Activated T-cell treated with anti-CD3 and anti-CD28 coated beads, Interleukin-2, amount 50 U/mL, for 4 hours (primary cell): Measurements from ENCODE around the gene EPHB1. TPM values are rescaled to one million over a fixed set of nuclear protein-coding genes. Genes with fewer than 3 reads are reported as not detected.
"Not testable (repeated sequence)": the region's sequence is repeated elsewhere in the genome, so short reads cannot be mapped to it uniquely, and the experiment has no call there.

Source experiments
- ATAC-seq, 2 donors: fragments of 200-7000 bp; cut with Tn5 transposase; one replicate each; pipeline ENCODE4 v1.10.0; 2021
- DNase-seq: peaks from one replicate; pipeline ENCODE4 v3.0.0-alpha.2; 2020
- H3K27me3 Mint-ChIP-seq: one replicate; pipeline ENCODE4 v1.8.0; 2021; ENCODE audit warnings: low read depth, mixed read lengths
- H3K36me3 Mint-ChIP-seq: one replicate; pipeline ENCODE4 v1.8.0; 2022; ENCODE audit warnings: mixed read lengths; ENCODE audit not compliant: insufficient read depth
- H3K4me1 Mint-ChIP-seq: one replicate; pipeline ENCODE4 v1.8.0; 2021; ENCODE audit warnings: low read depth, mixed read lengths
- H3K4me3 Mint-ChIP-seq: one replicate; pipeline ENCODE4 v1.8.0; 2021; ENCODE audit warnings: mild to moderate bottlenecking, moderate library complexity, mixed read lengths
- H3K9me3 Mint-ChIP-seq: one replicate; pipeline ENCODE4 v1.8.0; 2021; ENCODE audit warnings: mixed read lengths
- total RNA-seq, 3 donors: library from RNA; stranded (reverse); gene quantifications; one replicate each; pipeline ENCODE4 v1.2.1, GENCODE V29; 2021

The EPHB1 gene
- total RNA-seq, 3 donors from 2014 or later = 0.50 to 0.71 (median 0.68) TPM

DNA sequence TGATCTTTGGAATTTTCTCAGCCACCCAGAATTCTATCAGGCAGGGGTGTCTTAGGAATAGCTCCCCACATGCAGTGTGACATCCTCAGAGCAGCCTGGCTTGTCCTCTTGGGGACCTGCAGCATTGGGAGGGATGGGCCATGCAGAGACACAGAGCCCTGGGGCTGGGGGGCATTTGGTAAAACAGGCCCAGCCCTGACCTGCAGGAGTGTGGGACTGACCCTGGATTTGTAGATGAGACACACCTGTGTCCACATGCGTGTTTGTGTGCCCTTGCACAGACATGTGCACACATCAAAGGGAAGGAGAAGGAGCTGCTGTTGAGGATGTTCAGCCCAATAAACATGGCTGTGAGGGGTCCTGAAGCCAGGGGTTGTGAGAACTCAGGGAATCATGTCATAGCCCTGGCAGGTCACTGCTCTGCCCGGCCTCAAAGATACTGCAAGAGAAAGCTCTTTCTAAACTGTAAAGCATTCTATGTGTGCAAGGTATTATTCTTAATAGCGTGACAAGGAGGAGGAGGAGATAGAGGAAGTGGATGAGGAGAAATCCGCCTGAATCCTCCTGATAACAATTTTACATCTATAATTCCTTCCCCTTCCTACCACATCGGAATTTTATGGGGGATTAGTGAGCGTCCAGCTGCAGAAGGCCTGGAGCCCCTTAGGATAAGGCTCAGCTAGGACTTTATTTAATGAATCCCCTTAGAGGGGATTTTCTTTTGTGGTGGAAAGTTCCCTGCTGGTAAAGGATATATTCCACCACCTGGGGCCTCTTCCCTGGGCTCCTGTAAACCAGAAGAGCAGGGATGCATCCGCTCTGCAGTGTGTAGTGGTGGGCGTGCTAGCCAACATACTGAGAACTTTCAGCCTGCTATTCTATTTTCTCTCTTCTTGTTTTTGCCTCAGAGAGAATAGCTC, 245.5 kb downstream of the EPHB1 start:
- Mint-ChIP-seq H3K36me3 (no peaks in the 10 kb centered on the region), H3K4me1 (no peaks in the 10 kb centered on the region), H3K27me3 (no peaks in the 10 kb centered on the region), H3K9me3 (no peaks in the 10 kb centered on the region), H3K4me3 (no peak overlapping the region)
- ATAC-seq (peak in 1 of 2 donors; percentile 27), DNase-seq (no peak)

- ATAC-seq (no peak), DNase-seq (no peak)
- Mint-ChIP-seq H3K4me3 (no peak overlapping the region), H3K9me3 (no peaks in the 10 kb centered on the region), H3K4me1 (no peaks in the 10 kb centered on the region), H3K27me3 (no peaks in the 10 kb centered on the region), H3K36me3 (no peaks in the 10 kb centered on the region)
Measured at GRCh38 chr3:135041601-135042000, 246.5 kb downstream of the EPHB1 start.

- no peak overlapping the region for H3K4me3 Mint-ChIP-seq
- no peaks in the 10 kb centered on the region for H3K36me3 Mint-ChIP-seq
- no peaks in the 10 kb centered on the region for H3K4me1 Mint-ChIP-seq
- no peaks in the 10 kb centered on the region for H3K27me3 Mint-ChIP-seq
- H3K9me3 Mint-ChIP-seq = peaks cover 1% of the 10 kb centered on the region
- no peak for DNase-seq
- no peak for ATAC-seq
Measured at GRCh38 chr3:135047061-135047460, 252.0 kb downstream of the EPHB1 start.

GRCh38 chr3:135050536-135050935, 255.5 kb downstream of the EPHB1 start:
- Mint-ChIP-seq H3K27me3 (no peaks in the 10 kb centered on the region), H3K4me3 (no peak overlapping the region), H3K4me1 (no peaks in the 10 kb centered on the region), H3K9me3 (peaks cover 3% of the 10 kb centered on the region), H3K36me3 (no peaks in the 10 kb centered on the region)
- ATAC-seq (no peak), DNase-seq (no peak)

GRCh38 chr3:135051409-135051973, 256.4 kb downstream of the EPHB1 start:
- no peaks in the 10 kb centered on the region for H3K36me3 Mint-ChIP-seq
- no peak for DNase-seq
- no peaks in the 10 kb centered on the region for H3K4me1 Mint-ChIP-seq

DNA sequence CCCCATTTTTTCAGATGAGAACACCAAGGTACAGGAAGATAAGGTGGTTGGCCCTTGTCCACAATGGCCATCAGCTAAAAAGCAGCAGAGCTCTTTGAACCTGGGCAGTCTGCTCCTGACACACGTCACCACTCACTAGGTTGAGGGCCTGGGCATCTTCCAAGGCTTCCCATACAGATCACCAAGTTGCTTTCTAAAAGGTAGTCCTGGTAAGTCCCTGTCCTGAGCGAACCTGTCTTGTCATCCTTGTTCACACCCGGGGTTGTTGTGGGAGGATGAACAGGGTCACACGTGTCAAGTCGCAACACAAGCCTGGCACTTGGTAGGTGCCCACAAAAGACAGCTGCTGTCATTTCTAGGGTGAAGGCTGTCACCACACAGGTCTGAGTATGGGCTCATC, 260.4 kb downstream of the EPHB1 start:
- Mint-ChIP-seq H3K4me1 (no peaks in the 10 kb centered on the region), H3K36me3 (no peaks in the 10 kb centered on the region), H3K9me3 (peaks cover 3% of the 10 kb centered on the region), H3K27me3 (no peaks in the 10 kb centered on the region), H3K4me3 (no peak overlapping the region)
- no peak for DNase-seq
- no peak for ATAC-seq

More at GRCh38 chr3:135051409-135051973, 256.4 kb downstream of the EPHB1 start:
- Mint-ChIP-seq H3K27me3 (no peaks in the 10 kb centered on the region), H3K4me3 (no peak overlapping the region), H3K9me3 (peaks cover 3% of the 10 kb centered on the region)
- ATAC-seq = no peak

GRCh38 chr3:135056084-135056730, 261.1 kb downstream of the EPHB1 start:
- Mint-ChIP-seq H3K27me3 (no peaks in the 10 kb centered on the region), H3K9me3 (peaks cover 3% of the 10 kb centered on the region), H3K36me3 (no peaks in the 10 kb centered on the region), H3K4me3 (no peak overlapping the region), H3K4me1 (no peaks in the 10 kb centered on the region)
- no peak for ATAC-seq
- DNase-seq = no peak

DNA sequence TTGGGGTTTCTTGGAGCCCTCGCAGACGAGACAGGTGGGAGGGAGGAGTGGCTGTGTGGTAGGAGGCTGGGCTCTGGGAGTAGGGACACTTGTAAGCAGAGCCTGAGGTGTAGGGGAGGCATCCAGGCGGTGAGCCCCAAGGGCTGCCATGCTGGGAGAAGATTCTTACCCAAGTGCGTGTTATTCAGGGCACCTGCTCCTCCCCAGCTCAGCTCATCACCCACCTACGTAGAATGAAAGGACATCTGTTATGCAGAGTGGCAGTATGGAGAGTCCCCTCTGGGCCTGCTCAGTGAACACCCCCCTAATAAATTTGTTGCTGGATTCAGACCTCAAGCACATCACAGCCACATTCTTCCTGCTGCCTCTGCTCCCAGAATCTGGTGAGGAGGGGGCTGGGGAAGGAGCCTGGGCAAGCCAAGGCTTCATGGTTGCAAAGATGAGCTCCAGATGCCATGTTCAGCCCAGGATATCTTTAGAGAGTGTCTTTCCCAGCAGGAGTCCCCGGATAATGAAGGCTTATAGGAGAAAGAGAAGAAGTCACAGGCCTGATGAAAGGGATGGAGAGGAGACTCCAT, 261.8 kb downstream of the EPHB1 start:
- H3K4me1 Mint-ChIP-seq = no peaks in the 10 kb centered on the region
- DNase-seq (no peak), ATAC-seq (no peak)
- peaks cover 3% of the 10 kb centered on the region for H3K9me3 Mint-ChIP-seq
- no peaks in the 10 kb centered on the region for H3K36me3 Mint-ChIP-seq
- no peaks in the 10 kb centered on the region for H3K27me3 Mint-ChIP-seq
- H3K4me3 Mint-ChIP-seq = no peak overlapping the region

- peaks cover 4% of the 10 kb centered on the region for H3K9me3 Mint-ChIP-seq
- H3K4me1 Mint-ChIP-seq = no peaks in the 10 kb centered on the region
- DNase-seq = no peak
- H3K4me3 Mint-ChIP-seq = no peak overlapping the region
- no peak for ATAC-seq
- no peaks in the 10 kb centered on the region for H3K27me3 Mint-ChIP-seq
- no peaks in the 10 kb centered on the region for H3K36me3 Mint-ChIP-seq
Measured at GRCh38 chr3:135057996-135058395, 262.9 kb downstream of the EPHB1 start.

DNA sequence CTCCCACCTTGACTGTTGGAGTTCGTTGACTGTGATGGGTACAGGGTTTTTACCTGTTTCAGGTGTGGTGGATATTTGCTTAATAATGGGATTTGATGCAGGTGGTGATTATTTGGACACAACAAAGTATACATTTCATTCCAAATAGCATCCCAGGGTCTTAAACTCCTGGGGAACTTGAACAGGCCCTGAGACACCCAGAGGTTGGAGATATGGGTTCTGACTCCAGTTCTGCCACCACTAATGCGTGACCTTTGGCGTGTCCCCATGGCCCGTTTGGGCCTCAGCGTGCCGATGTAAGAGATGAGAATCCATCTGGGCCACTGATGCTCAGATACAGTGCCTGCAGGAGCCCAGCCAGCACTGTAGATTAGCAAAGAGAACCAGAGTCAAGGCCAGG, 264.5 kb downstream of the EPHB1 start:
- Mint-ChIP-seq H3K4me1 (no peaks in the 10 kb centered on the region), H3K27me3 (no peaks in the 10 kb centered on the region), H3K4me3 (no peak overlapping the region), H3K9me3 (peaks cover 4% of the 10 kb centered on the region), H3K36me3 (no peaks in the 10 kb centered on the region)
- DNase-seq (no peak), ATAC-seq (no peak)

DNA sequence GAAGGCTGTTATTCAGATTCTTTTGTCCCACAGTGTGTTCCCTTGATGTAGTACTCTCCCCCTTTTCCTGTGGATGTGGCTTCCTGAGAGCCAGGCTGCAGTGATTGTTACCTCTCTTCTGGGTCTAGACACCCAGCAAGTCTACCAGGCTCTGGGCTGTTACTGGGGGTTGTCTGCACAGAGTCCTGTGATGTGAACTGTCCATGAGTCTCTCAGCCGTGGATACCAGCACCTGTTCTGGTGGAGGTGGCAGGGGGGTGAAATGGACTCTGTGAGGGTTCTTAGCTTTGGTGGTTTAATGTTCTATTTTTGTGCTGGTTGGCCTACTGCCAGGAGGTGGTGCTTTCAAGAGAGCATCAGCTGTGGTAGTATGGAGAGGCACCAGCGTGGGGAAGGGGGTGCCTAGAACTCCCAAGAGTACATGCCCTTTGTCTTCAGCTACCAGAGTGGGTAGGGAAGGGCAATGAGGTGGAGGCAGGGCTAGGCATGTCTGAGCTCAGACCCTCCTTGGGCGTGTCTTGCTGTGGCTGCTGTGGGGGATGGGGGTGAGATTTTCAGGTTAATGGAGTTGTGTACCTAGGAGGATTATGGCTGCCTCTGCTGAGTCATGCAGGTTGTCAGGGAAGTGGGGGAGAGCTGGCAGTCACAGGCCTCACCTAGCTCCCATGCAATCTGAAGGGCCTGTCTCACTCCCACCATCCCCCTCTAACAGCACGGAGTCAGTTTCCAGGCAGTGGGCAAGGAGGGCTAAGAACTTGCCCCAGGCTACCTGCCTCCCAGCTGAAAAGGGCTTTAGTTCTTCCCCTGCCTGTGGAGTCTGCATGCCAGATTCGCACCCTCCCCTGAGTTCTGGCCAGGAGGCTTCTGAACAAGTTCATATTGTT, 272.0 kb downstream of the EPHB1 start:
- not testable (repeated sequence) for DNase-seq, H3K36me3 Mint-ChIP-seq, ATAC-seq, H3K4me3 Mint-ChIP-seq, H3K27me3 Mint-ChIP-seq, H3K9me3 Mint-ChIP-seq, H3K4me1 Mint-ChIP-seq

- ATAC-seq = no peak
- H3K36me3 Mint-ChIP-seq = no peaks in the 10 kb centered on the region
Measured at GRCh38 chr3:135068011-135068410, 273.0 kb downstream of the EPHB1 start.

DNA sequence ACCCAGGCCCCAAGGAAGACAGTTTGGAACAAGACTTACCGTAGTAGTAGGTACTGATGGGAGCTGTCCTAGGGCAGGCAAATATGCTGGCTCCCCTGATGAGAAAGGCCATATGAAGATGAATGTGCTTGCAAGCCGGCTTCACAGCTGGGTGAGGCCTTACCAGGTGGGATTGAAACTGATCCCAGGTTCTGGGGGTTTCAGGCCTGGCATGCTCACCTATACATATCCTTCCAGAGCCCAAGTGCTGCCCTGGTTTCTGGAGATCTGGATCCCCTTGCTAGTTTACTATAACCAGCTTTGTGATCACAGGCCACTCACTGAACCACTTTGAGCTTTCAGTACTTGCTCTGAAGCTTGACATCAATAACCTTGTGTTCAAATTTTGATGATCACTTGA, 274.3 kb downstream of the EPHB1 start:
- Mint-ChIP-seq H3K27me3 (peaks cover 5% of the 10 kb centered on the region), H3K4me1 (no peaks in the 10 kb centered on the region), H3K36me3 (no peaks in the 10 kb centered on the region), H3K9me3 (peaks cover 4% of the 10 kb centered on the region), H3K4me3 (no peak overlapping the region)
- ATAC-seq (no peak), DNase-seq (no peak)

More at GRCh38 chr3:135068011-135068410, 273.0 kb downstream of the EPHB1 start:
- H3K27me3 Mint-ChIP-seq = peaks cover 5% of the 10 kb centered on the region
- H3K4me1 Mint-ChIP-seq = no peaks in the 10 kb centered on the region
- H3K9me3 Mint-ChIP-seq = peaks cover 4% of the 10 kb centered on the region
- no peak for DNase-seq
- H3K4me3 Mint-ChIP-seq = no peak overlapping the region

DNA sequence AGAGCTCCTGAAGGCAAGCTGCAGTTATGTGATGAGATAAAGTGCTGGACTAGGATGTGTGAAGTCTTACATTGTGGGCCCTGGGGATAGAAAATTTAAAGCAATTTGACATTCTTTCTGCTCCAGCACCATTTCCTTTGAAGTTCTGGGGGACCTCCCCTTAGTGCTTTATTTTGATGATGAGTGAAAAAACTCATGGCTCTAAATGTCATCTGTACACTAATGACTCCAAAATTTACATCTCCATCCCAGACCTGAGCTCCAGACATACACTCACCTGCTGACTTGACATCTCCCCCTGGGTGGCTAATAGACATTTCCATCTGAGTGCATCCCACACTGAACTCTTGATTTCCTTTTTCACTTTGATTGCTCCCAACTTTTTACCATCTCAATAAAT, 276.4 kb downstream of the EPHB1 start:
- DNase-seq (no peak), ATAC-seq (no peak)
- Mint-ChIP-seq H3K4me1 (no peaks in the 10 kb centered on the region), H3K36me3 (no peaks in the 10 kb centered on the region), H3K9me3 (peaks cover 4% of the 10 kb centered on the region), H3K4me3 (no peak overlapping the region), H3K27me3 (peaks cover 5% of the 10 kb centered on the region)
